Cardiac septum (tissue), 1 donor: ENCODE results near the gene CATSPERZ. TPM values are rescaled to one million over a fixed set of nuclear protein-coding genes. Genes with fewer than 3 reads are reported as not detected.
A peak's percentile ranks its signal among the peaks of the same experiment; 100 is the strongest.
"Not testable (repeated sequence)": the region's sequence is repeated elsewhere in the genome, so short reads cannot be mapped to it uniquely, and the experiment has no call there.

Source experiments
- DNase-seq: peaks from one replicate; pipeline ENCODE4 v3.0.0-alpha.2; 2020; ENCODE audit warnings: low spot score
- intact Hi-C: fragments of 100-400 bp; cut with DNase I; formaldehyde crosslinking; loops from one replicate; pipeline ENCODE4 v1.14.0; 2022
- total RNA-seq: library from RNA; stranded (reverse); fragmentation: NEBNext Ultra II Directional; extraction: Animal tissue kit (Norgen Biotek cat#: 25700); gene quantifications from one replicate; pipeline ENCODE4 v1.2.1, GENCODE V29; 2021
- donor health status: DM: no; HTN: no; CAD: no.

Gene CATSPERZ
- total RNA-seq, 1 donor from 2014 or later, result not detected

- intact Hi-C loops, result no loop called here
These were observed 3.1 kb upstream of the CATSPERZ start for GRCh38 chr11:64296830-64297698.

GRCh38 chr11:64297699-64298358 is 2.3 kb upstream of the CATSPERZ start:
- DNase-seq, result no peak
- intact Hi-C loops, result no loop called here

More at GRCh38 chr11:64296830-64297698, 3.1 kb upstream of the CATSPERZ start:
- DNase-seq, result no peak

- no peak for DNase-seq
- intact Hi-C loops, result no loop called here
These were observed 952 bp upstream of the CATSPERZ start for GRCh38 chr11:64298966-64299846.

- DNase-seq, result no peak
- intact Hi-C loops, result loop anchor here (2.0 to 5.0 kb wide), 3 partner anchors 19 to 51 kb away; partner anchors contain the start of genes BAD, GPR137 and PLCB3
These were observed 3.2 kb downstream of the CATSPERZ start for GRCh38 chr11:64303109-64304031.

GRCh38 chr11:64304032-64304315 is 3.8 kb downstream of the CATSPERZ start:
- intact Hi-C loops, result loop anchor here (2.0 to 5.0 kb wide), 3 partner anchors 19 to 52 kb away; partner anchors contain the start of genes BAD, GPR137 and PLCB3
- DNase-seq, result no peak

- intact Hi-C loops, result loop anchor here (2.0 to 5.0 kb wide), 3 partner anchors 20 to 52 kb away; partner anchors contain the start of genes BAD, GPR137 and PLCB3
- peak; percentile 96 for DNase-seq
These were observed 4.3 kb downstream of the CATSPERZ start for GRCh38 chr11:64304316-64305072.

- intact Hi-C loops, result loop anchor here (2.0 kb wide), 1 partner anchor 20 kb away; the partner anchor contains the start of genes BAD and GPR137
- DNase-seq, result peak; percentile 100
These were observed 5.0 kb downstream of the CATSPERZ start, which contains the start of gene ESRRA for GRCh38 chr11:64305075-64305690. Gene ESRRA (plus strand): TSS chr11:64305524. CDS start chr11:64307180, 1,656 bp downstream.

GRCh38 chr11:64305691-64306562 is 5.8 kb downstream of the CATSPERZ start:
- DNase-seq, result peak; percentile 93
- intact Hi-C loops, result loop anchor here (2.0 kb wide), 1 partner anchor 21 kb away; the partner anchor contains the start of genes BAD and GPR137

GRCh38 chr11:64306563-64306875 is 6.4 kb downstream of the CATSPERZ start:
- intact Hi-C loops, result no loop called here
- no peak for DNase-seq

- intact Hi-C loops, result no loop called here
- no peak for DNase-seq
These were observed 6.9 kb downstream of the CATSPERZ start for GRCh38 chr11:64306876-64307622.

GRCh38 chr11:64307795-64308194 is 7.6 kb downstream of the CATSPERZ start:
- intact Hi-C loops, DNase-seq: not testable (repeated sequence)

GRCh38 chr11:64312947-64313346 is 12.8 kb downstream of the CATSPERZ start:
- DNase-seq, result no peak
- intact Hi-C loops, result no loop called here

- intact Hi-C loops, result no loop called here
- DNase-seq, result peak; percentile 81
These were observed 13.5 kb downstream of the CATSPERZ start for GRCh38 chr11:64313491-64314145.

GRCh38 chr11:64314146-64314804 is 14.1 kb downstream of the CATSPERZ start:
- intact Hi-C loops, result no loop called here
- no peak for DNase-seq
